Measurements from ENCODE around the gene ABCD2.
"Not testable (repeated sequence)": the region's sequence is repeated elsewhere in the genome, so short reads cannot be mapped to it uniquely, and the experiment has no call there.

Gene ABCD2

GRCh38 chr12:39532448-39532847 is 87.2 kb downstream of the ABCD2 start:
- no peak for DNase-seq

GRCh38 chr12:39526974-39527373 is 92.6 kb downstream of the ABCD2 start:
- no peak for DNase-seq

DNA sequence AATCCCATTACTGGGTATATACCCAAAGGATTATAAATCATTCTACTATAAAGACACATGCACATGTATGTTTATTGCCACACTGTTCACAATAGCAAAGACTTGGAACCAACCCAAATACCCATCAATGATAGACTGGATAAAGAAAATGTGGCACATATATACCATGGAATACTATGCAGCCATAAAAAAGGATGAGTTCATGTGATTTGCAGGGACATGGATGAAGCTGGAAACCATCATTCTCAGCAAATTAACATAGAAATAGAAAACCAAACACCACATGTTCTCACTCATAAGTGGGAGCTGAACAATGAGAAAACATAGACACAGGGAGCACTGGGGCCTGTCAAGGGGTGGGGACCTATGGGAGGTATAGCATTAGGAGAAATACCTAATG is 97.4 kb downstream of the ABCD2 start:
- not testable (repeated sequence) for DNase-seq

- DNase-seq = no peak
Measured at GRCh38 chr12:39510001-39510400, 109.6 kb downstream of the ABCD2 start.

DNA sequence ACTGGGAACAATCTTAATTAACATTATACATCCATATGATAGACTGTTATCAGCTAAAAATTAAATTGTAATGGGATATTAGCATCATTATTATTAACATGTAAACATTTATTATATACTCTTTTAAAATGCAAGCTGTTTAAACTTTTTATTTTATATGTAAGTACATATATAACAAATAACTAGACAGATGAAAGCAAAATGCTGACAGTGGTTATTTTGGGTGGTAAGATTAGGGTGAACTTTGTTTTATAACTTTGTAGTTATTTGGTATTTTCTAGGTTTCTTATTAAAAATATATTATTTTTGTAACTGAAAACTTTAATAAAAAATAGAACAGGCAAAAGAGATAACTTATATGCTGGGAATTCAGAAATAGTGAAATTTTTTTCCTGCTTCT is 114.0 kb downstream of the ABCD2 start:
- DNase-seq = no peak

GRCh38 chr12:39505023-39505422 is 114.6 kb downstream of the ABCD2 start:
- no peak for DNase-seq

- no peak for DNase-seq
Measured at GRCh38 chr12:39503439-39503838, 116.2 kb downstream of the ABCD2 start.

DNA sequence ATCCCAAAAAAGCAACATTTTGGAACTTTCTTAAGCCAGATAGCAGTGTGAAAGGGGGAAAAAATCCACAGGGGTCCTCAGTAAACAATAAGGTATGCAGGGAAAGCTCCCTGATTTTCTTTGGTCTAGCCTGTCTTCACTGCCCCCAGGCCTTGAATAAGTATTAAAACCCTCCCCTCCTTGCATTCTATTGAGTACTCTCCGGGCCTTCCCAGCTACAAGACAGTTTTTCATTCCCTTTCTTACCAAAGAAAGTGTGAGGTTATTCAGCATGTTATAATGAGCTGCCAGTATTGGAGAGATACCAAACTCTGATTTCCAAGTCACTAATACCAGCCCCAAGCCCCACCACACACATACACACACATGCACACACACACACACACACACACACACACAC is 116.9 kb downstream of the ABCD2 start:
- DNase-seq = no peak

Data from CD4-positive, alpha-beta T cell treated with Interleukin-15 for 1 hour (primary cell).